ENCODE data around the gene OR9K2.
"Not testable (repeated sequence)": the region's sequence is repeated elsewhere in the genome, so short reads cannot be mapped to it uniquely, and the experiment has no call there.

OR9K2 gene, protein sequence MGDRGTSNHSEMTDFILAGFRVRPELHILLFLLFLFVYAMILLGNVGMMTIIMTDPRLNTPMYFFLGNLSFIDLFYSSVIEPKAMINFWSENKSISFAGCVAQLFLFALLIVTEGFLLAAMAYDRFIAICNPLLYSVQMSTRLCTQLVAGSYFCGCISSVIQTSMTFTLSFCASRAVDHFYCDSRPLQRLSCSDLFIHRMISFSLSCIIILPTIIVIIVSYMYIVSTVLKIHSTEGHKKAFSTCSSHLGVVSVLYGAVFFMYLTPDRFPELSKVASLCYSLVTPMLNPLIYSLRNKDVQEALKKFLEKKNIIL

DNA sequence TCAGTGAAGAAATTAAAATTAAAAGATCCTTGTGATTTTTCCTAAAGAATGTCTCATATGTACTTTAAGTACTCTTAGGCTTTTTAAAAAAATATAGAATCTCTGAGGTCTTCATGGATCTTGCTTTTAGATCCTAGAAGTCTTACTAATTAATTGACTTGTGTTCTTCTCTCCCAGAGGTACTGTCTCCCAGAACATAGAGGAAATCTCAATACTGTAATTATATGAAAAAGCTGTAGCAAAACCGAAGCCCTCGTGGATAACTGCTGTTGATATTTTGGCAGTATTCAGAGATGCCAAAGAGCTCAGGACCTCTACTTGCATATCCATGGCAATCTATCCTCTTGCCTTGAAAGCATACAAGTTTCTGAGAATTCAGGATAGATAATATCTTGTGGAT, at the start of gene OR9K2:
OR9K2 (plus strand) TSS at position 301 of the 400 bp plus-strand sequence. CDS start 3,429 bp downstream, outside the sequence.
- DNase-seq: no peak

DNA sequence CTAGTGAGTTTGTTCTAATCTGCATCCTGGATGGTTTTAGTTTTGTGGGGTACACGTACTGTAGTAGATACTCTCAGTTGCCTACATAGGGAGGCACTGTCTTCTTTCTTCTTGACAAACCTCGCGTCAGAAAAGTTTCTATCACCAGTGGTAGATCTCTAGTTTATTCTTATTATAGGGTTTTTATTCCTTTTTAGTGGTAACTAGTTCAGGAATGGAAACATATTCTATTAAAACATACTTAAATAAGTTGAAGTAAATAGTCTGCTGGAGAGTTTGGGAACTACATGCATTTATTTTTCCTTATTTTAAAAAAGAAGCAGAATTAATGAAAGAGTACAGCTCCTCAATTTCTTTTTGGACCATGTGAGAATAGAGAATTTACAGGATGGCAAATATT, 33.6 kb upstream of the OR9K2 start:
- DNase-seq: no peak

DNA sequence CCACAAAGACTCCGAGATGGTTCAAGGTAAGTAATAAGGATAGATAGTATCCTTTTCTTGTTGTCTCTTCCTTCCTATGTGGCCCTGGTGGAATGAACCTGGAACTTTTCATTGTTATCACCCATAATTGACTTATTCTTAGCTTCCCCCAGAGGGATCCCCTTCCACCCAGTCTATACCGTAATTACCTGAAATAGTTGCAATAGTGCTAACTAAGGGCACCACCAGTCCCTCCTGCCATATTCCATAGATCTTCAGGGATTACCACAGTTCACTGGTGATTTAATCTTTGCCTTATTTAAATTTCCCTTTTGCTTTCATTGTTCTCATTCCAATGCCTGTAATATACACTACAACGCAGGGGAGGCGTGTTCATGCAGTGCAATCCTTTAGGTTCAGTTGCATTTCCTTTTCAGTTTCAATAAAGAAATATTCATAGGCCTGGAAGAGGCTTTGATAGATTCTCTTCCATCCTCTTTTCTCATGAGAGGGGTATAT, 13.8 kb upstream of the OR9K2 start:
- DNase-seq: no peak

DNA sequence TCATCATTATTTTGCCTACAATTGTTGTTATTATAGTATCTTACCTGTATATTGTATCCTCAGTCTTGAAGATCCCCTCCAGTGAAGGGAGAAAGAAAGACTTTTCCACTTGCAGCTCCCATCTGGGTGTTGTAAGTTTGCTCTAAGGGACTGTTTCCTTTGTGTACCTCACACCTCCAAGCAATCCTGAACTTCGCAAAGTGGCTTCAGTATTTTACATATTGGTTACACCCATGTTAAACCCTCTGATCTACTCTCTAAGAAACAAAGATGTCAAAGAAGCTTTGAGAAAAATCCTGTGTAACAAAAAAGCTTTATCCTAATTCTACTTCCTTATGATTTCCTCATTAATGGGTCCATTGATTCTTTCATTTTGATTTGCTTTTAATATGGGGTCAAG, 10.1 kb upstream of the OR9K2 start:
- no peak for DNase-seq

DNA sequence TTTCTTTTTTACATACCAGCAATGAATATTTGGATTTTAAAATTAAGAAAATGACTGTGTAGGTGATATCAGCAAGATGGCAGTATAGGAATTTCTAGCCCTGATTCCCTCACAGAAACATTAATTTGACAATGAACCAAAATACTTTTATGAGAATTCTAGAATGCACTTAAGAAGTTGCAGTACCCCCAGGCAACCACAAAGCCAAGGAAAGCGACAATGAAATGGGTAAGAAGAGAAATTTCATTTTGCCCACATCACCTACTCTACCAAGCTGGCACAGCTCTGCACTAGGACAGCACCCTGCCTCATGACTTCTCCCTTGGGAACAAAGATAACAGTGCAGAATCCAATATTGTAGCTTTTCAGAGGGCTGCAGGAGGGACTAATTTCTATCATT, 6.6 kb downstream of the OR9K2 start:
- no peak for DNase-seq

DNA sequence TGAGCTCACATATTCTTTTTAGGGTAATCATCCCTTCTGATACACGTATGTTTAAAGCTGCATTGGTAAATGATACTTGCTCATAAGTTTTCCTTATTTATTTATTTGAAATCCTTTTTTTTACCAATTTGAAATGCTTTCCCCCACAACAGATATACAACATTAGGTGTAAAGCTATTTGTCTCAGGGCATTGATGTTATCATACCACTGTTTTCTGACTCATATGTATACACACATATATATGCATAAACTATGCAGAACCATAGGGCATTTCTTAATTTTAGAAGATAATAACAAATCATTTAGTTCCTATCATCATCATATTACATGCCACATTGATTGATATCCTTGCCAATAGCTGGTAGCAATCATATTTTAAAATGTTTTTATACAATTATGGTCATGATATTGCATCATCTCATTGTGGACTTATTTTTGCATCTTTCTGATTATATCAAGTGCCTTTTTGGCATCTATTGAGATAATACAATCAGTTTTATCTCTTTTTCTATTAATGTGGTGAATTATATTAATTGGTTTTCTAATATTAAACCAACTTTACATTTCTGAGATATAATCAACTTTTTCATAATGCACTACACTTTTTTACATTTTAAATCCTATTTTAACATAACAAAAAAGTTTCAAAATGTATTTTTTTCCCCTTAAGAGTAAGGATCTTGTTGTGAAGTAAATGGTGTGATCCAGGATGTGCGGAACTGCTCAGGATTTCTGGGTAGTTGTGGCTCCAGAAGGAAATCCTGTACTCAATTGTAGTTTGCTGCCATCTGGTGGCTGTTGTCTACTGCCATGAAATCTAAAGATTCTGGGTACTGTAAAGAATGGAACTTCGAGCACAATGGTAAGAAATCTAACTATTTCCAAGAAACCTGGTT, 16.7 kb downstream of the OR9K2 start:
- no peak for DNase-seq

DNA sequence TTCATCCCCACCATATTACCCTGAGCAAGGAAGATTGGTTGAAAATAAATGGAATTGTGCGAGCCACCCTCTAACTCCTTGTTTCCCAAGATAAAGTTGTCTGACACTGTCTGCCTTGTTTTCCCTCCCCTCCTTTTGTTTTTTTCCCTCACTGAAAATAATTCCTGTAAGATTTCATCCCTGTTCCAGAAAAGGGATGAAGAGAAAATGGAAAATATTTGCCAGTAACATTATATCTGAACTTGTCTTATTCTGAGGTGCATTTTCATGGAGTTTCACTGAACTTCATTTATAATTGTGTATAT, 17.3 kb downstream of the OR9K2 start:
- DNase-seq: no peak

DNA sequence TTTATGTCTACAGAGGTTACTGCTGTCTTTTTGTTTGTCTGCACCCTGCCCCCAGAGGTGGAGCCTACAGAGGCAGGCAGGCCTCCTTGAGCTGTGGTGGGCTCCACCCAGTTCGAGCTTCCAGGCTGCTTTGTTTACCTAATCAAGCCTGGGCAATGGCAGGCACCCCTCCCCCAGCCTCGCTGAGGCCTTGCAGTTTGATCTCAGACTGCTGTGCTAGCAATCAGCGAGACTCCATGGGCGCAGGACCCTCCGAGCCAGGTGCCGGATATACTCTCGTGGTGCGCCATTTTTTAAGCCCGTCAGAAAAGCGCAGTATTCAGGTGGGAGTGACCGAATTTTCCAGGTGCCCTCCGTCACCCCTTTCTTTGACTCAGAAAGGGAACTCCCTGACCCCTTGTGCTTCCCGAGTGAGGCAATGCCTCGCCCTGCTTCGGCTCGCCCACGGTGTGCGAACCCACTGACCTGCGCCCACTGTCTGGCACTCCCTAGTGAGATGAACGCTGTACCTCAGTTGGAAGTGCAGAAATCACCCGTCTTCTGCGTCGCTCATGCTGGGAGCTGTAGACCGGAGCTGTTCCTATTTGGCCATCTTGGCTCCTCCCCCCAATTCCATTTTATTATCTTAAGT, 40.9 kb downstream of the OR9K2 start:
- not testable (repeated sequence) for DNase-seq

DNA sequence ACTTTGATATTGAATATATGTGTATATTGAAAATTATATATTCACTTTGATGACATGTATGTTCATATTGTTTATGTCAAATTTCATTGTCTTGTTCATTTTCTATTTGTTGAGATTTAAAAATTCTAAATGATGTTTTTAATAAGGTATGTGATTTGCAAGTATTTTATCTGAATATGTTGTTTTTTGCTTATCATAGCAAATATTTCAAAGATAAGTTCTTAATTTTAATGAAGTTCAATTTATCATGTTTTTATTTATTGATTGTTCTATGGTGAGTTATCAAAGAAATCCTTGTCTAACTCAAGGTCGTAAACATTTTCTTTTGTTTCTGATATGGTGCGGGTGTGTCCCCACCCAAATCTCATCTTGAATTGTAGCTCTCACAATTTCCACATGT, 45.2 kb downstream of the OR9K2 start:
- DNase-seq: no peak

DNA sequence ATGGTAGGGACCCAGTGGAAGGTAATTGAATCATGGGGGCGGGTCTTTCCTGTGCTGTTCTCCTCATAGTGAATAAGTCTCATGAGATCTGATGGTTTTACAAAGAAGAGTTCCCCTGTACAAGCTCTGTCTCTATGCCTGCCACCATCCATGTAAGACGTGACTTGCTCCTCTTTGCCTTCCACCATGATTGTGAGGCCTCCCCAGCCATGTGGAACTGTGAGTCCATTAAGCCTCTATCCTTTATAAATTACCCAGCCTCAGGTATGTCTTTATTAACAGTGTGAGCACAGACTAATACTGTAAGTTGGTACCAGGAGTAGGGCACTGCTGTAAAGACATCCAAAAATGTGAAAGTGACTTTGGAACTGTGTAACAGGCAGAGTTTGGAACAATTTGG, 45.6 kb downstream of the OR9K2 start:
- not testable (repeated sequence) for DNase-seq

DNA sequence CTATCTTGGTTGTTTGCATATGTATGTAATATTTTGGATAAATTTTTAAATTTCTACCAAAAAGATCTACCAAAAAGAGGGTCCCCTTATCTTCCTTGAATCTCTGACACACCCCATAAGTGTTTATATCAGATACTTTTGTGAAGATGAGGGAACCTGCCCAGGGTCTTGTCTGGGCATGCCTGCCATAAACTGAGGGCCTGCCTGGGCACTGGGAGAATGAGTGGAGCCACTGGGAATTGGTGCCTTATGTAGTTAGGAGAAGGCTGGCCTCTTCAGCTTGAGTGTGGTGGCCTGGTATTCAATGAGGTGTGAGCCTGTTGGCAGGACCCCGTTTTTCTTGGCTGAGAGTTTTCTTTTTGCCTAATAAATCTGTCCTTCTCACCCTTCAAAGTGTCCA, 46.5 kb downstream of the OR9K2 start:
- no peak for DNase-seq

DNA sequence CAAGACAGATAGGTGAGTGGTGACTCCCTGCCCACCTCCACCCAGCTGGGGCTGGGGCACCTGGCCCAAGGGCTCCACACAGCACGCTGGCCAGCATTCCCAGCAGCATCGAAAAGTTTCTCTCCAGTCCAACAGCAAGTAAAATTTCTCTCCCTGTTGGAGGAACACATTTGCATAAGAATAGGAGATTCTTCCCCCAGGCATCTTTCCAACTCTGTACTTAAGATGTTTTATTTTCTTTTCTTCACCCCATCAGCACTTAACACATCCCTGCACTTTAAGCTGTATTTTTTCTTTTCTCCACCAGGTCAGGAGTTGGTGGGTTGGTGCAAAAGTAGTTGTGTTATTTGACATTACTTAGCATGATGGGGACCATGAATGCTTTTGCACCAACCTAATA, 47.2 kb downstream of the OR9K2 start:
- no peak for DNase-seq

All from CD4-positive, alpha-beta T cell treated with Interleukin-15 for 1 hour (primary cell).